ENCODE measurements around the gene RALGPS2. TPM values are rescaled to one million over a fixed set of nuclear protein-coding genes. Genes with fewer than 3 reads are reported as not detected.

RALGPS2 gene
- polyA plus RNA-seq, 1 experiment: 67.2 TPM

GRCh38 chr1:178901482-178902125 is 176.6 kb downstream of the RALGPS2 start:
- ChIA-PET POLR2A (no interaction called here), CTCF (interaction anchor here (0.7 to 1.8 kb wide), 2 partner anchors 21 to 101 kb away, joined by 3 to 9 read pairs; no protein-coding TSS in a partner anchor)
- H3K27me3 ChIP-seq (ENCODE audit: control insufficient read depth, insufficient read depth, low read length): no peaks in the 10 kb centered on the region
- DNase-seq (ENCODE audit: low read depth, low spot score): no peak
- H3K27ac ChIP-seq (ENCODE audit: low read depth, low read length): no peak overlapping the region
- H3K4me3 ChIP-seq (ENCODE audit: low read depth, low read length): no peak overlapping the region
- no peaks in the 10 kb centered on the region for H3K9me3 ChIP-seq (ENCODE audit: control insufficient read depth, insufficient read depth, low read length)
- no peak for TF ChIP-seq CTCF (IDR thresholded peaks at IDR 0.05; ENCODE audit: low read depth, low read length)

GRCh38 chr1:178908358-178908757 is 183.3 kb downstream of the RALGPS2 start:
- H3K27ac ChIP-seq (ENCODE audit: low read depth, low read length): no peak overlapping the region
- TF ChIP-seq CTCF (IDR thresholded peaks at IDR 0.05; ENCODE audit: low read depth, low read length): no peak
- POLR2A ChIA-PET: no interaction called here

GRCh38 chr1:178910023-178910422 is 185.0 kb downstream of the RALGPS2 start:
- Histone ChIP-seq H3K27ac (ENCODE audit: low read depth, low read length) (no peak overlapping the region), H3K9me3 (ENCODE audit: control insufficient read depth, insufficient read depth, low read length) (no peaks in the 10 kb centered on the region; the same call in 1 of the 2 replicates), H3K27me3 (ENCODE audit: control insufficient read depth, insufficient read depth, low read length) (no peaks in the 10 kb centered on the region), H3K4me3 (ENCODE audit: low read depth, low read length) (no peak overlapping the region)
- ChIA-PET CTCF (interaction anchor here (0.9 kb wide), 1 partner anchor 93 kb away, joined by 3 read pairs; no protein-coding TSS in a partner anchor), POLR2A (no interaction called here)
- TF ChIP-seq CTCF (IDR thresholded peaks at IDR 0.05; ENCODE audit: low read depth, low read length): no peak
- DNase-seq (ENCODE audit: low read depth, low spot score): no peak

More at GRCh38 chr1:178908358-178908757, 183.3 kb downstream of the RALGPS2 start:
- CTCF ChIA-PET: interaction anchor here (2.9 kb wide), 1 partner anchor 95 kb away, joined by 10 read pairs; no protein-coding TSS in a partner anchor
- Histone ChIP-seq H3K4me3 (ENCODE audit: low read depth, low read length) (no peak overlapping the region), H3K9me3 (ENCODE audit: control insufficient read depth, insufficient read depth, low read length) (no peaks in the 10 kb centered on the region), H3K27me3 (ENCODE audit: control insufficient read depth, insufficient read depth, low read length) (no peaks in the 10 kb centered on the region)
- DNase-seq (ENCODE audit: low read depth, low spot score): no peak

GRCh38 chr1:178912597-178912996 is 187.6 kb downstream of the RALGPS2 start:
- H3K27me3 ChIP-seq (ENCODE audit: control insufficient read depth, insufficient read depth, low read length): no peaks in the 10 kb centered on the region
- H3K4me3 ChIP-seq (ENCODE audit: low read depth, low read length): no peak overlapping the region
- ChIA-PET CTCF (no interaction called here), POLR2A (no interaction called here)
- TF ChIP-seq CTCF (IDR thresholded peaks at IDR 0.05; ENCODE audit: low read depth, low read length): no peak
- no peaks in the 10 kb centered on the region; the same call in 1 of the 2 replicates for H3K9me3 ChIP-seq (ENCODE audit: control insufficient read depth, insufficient read depth, low read length)
- no peak overlapping the region for H3K27ac ChIP-seq (ENCODE audit: low read depth, low read length)
- DNase-seq (ENCODE audit: low read depth, low spot score): no peak

GRCh38 chr1:178916448-178917174 is 191.6 kb downstream of the RALGPS2 start:
- DNase-seq (ENCODE audit: low read depth, low spot score): no peak
- Histone ChIP-seq H3K27ac (ENCODE audit: low read depth, low read length) (no peak overlapping the region), H3K4me3 (ENCODE audit: low read depth, low read length) (no peak overlapping the region), H3K9me3 (ENCODE audit: control insufficient read depth, insufficient read depth, low read length) (no peaks in the 10 kb centered on the region; the same call in 1 of the 2 replicates), H3K27me3 (ENCODE audit: control insufficient read depth, insufficient read depth, low read length) (no peaks in the 10 kb centered on the region)
- POLR2A ChIA-PET: no interaction called here
- no peak for TF ChIP-seq CTCF (IDR thresholded peaks at IDR 0.05; ENCODE audit: low read depth, low read length)
- CTCF ChIA-PET: interaction anchor here (0.6 to 1.1 kb wide), 2 partner anchors 144 to 604 kb away, joined by 3 read pairs; no protein-coding TSS in a partner anchor

Measured in AG04450 (cell line).